RCC 7860 (cell line): ENCODE results near the gene ITGB3.
"Not testable (repeated sequence)": the region's sequence is repeated elsewhere in the genome, so short reads cannot be mapped to it uniquely, and the experiment has no call there.

ENCODE experiments used
- DNase-seq: peaks from one replicate; pipeline ENCODE4 v3.0.0-alpha.2; 2015; ENCODE audit warnings: low spot score
- FAIRE-seq: peaks from 2 replicates; lab custom pipeline; 2012; peaks lifted over from hg19 to GRCh38; lab: Jason Lieb, UNC

The ITGB3 gene

GRCh38 chr17:47243737-47244598, 9.7 kb upstream of the ITGB3 start:
- no peak for DNase-seq
- FAIRE-seq: no peak

GRCh38 chr17:47244697-47245096, 8.9 kb upstream of the ITGB3 start:
- no peak for DNase-seq
- FAIRE-seq: no peak

GRCh38 chr17:47246120-47246519, 7.5 kb upstream of the ITGB3 start:
- no peak for FAIRE-seq

GRCh38 chr17:47250855-47251254, 2.8 kb upstream of the ITGB3 start:
- no peak for FAIRE-seq
- no peak for DNase-seq

More at GRCh38 chr17:47246120-47246519, 7.5 kb upstream of the ITGB3 start:
- DNase-seq: no peak

- DNase-seq (no peak), FAIRE-seq (no peak)
These were observed 2.1 kb upstream of the ITGB3 start for GRCh38 chr17:47251421-47251940.

GRCh38 chr17:47252209-47252608, 1.4 kb upstream of the ITGB3 start:
- DNase-seq: no peak
- no peak for FAIRE-seq

GRCh38 chr17:47252766-47253512, 688 bp upstream of the ITGB3 start:
- no peak for FAIRE-seq
- no peak for DNase-seq

- DNase-seq: no peak
- FAIRE-seq: no peak
These were observed 846 bp downstream of the ITGB3 start for GRCh38 chr17:47254403-47254943.

- DNase-seq (peak; percentile 97), FAIRE-seq (peak; percentile 97)
These were observed 4.2 kb downstream of the ITGB3 start for GRCh38 chr17:47257651-47258339.

GRCh38 chr17:47262586-47262985, 9.0 kb downstream of the ITGB3 start:
- FAIRE-seq: no peak

GRCh38 chr17:47264166-47264565, 10.5 kb downstream of the ITGB3 start:
- no peak for DNase-seq
- no peak for FAIRE-seq

More at GRCh38 chr17:47262586-47262985, 9.0 kb downstream of the ITGB3 start:
- no peak for DNase-seq

- FAIRE-seq (peak; percentile 85), DNase-seq (peak; percentile 84)
These were observed 12.4 kb downstream of the ITGB3 start for GRCh38 chr17:47265983-47266541.

GRCh38 chr17:47266782-47267181, 13.2 kb downstream of the ITGB3 start:
- FAIRE-seq: no peak
- peak; percentile 65 for DNase-seq

- FAIRE-seq (peak; percentile 95), DNase-seq (peak; percentile 98)
These were observed 13.8 kb downstream of the ITGB3 start for GRCh38 chr17:47267354-47267828.

- not testable (repeated sequence) for FAIRE-seq, DNase-seq
These were observed 15.3 kb downstream of the ITGB3 start for GRCh38 chr17:47268964-47269363.

- not testable (repeated sequence) for FAIRE-seq, DNase-seq
These were observed 16.1 kb downstream of the ITGB3 start for GRCh38 chr17:47269561-47270280.

GRCh38 chr17:47270946-47271705, 17.5 kb downstream of the ITGB3 start:
- FAIRE-seq: peak; percentile 98
- peak; percentile 90 for DNase-seq

- DNase-seq (no peak), FAIRE-seq (no peak)
These were observed 18.9 kb downstream of the ITGB3 start for GRCh38 chr17:47272491-47272890.

- no peak for FAIRE-seq
- no peak for DNase-seq
These were observed 19.6 kb downstream of the ITGB3 start for GRCh38 chr17:47273245-47273644.
